ENCODE data around the gene PXDN. TPM values are rescaled to one million over a fixed set of nuclear protein-coding genes. Genes with fewer than 3 reads are reported as not detected.

PXDN gene
- polyA plus RNA-seq, 6 donors from 2014 or later: 1.3 TPM; not detected in 4

- Mint-ChIP-seq H3K4me3 (peak overlapping the region in 7 of 8 donors; percentile 3 to 65 (median 42)), H3K36me3 (no peaks in the 10 kb centered on the region), H3K27me3 (peaks cover 0 to 8% (median 6%) of the 10 kb centered on the region in 3 donors), H3K9me3 (peaks cover 0 to 2% (median 0%) of the 10 kb centered on the region in 7 donors), H3K4me1 (peaks cover 49 to 75% (median 57%) of the 10 kb centered on the region in 3 donors), H3K27ac (peak overlapping the region in 4 of 6 donors; percentile 21 to 88 (median 54))
- no peak for DNase-seq
- ATAC-seq (ENCODE audit: low read depth in 2 of 2): no peak
These were observed 134.2 kb downstream of the PXDN start for GRCh38 chr2:1610096-1610485.

- H3K4me3 Mint-ChIP-seq: peak overlapping the region; percentile 3 to 57 (median 33)
- H3K27ac Mint-ChIP-seq: peak overlapping the region in 5 of 6 donors; percentile 1 to 88 (median 27)
- DNase-seq (no peak), ATAC-seq (ENCODE audit: low read depth in 2 of 2) (peak; percentile 14 to 23)
- peaks cover 0 to 8% (median 6%) of the 10 kb centered on the region in 3 donors for H3K27me3 Mint-ChIP-seq
- H3K9me3 Mint-ChIP-seq: no peaks in the 10 kb centered on the region
- H3K36me3 Mint-ChIP-seq: no peaks in the 10 kb centered on the region
- peaks cover 45 to 70% (median 53%) of the 10 kb centered on the region in 3 donors for H3K4me1 Mint-ChIP-seq
These were observed 134.7 kb downstream of the PXDN start for GRCh38 chr2:1609485-1610095.

- peak overlapping the region in 3 of 8 donors; percentile 30 to 57 (median 42) for H3K4me3 Mint-ChIP-seq
- peak overlapping the region in 1 of 6 donors; percentile 29 for H3K27ac Mint-ChIP-seq
- no peaks in the 10 kb centered on the region for H3K9me3 Mint-ChIP-seq
- ATAC-seq (ENCODE audit: low read depth in 2 of 2): no peak
- DNase-seq: no peak
- peaks cover 42 to 66% (median 48%) of the 10 kb centered on the region in 3 donors for H3K4me1 Mint-ChIP-seq
- H3K36me3 Mint-ChIP-seq: no peaks in the 10 kb centered on the region
- peaks cover 0 to 8% (median 6%) of the 10 kb centered on the region in 3 donors for H3K27me3 Mint-ChIP-seq
These were observed 135.3 kb downstream of the PXDN start for GRCh38 chr2:1609040-1609439.

GRCh38 chr2:1607971-1608688 lies 136.2 kb downstream of the PXDN start:
- peaks cover 37 to 57% (median 39%) of the 10 kb centered on the region in 3 donors for H3K4me1 Mint-ChIP-seq
- H3K27me3 Mint-ChIP-seq: peaks cover 0 to 8% (median 6%) of the 10 kb centered on the region in 3 donors

GRCh38 chr2:1607236-1607920 lies 136.9 kb downstream of the PXDN start:
- H3K27ac Mint-ChIP-seq: peak overlapping the region in 3 of 6 donors; percentile 32 to 65 (median 50)
- H3K9me3 Mint-ChIP-seq: no peaks in the 10 kb centered on the region
- no peak for DNase-seq
- peak overlapping the region in 2 of 8 donors; percentile 30 to 66 for H3K4me3 Mint-ChIP-seq
- no peak for ATAC-seq (ENCODE audit: low read depth in 2 of 2)
- peaks cover 0 to 6% (median 3%) of the 10 kb centered on the region in 3 donors for H3K27me3 Mint-ChIP-seq
- no peaks in the 10 kb centered on the region for H3K36me3 Mint-ChIP-seq
- peaks cover 32 to 50% (median 33%) of the 10 kb centered on the region in 3 donors for H3K4me1 Mint-ChIP-seq

More at GRCh38 chr2:1607971-1608688, 136.2 kb downstream of the PXDN start:
- Mint-ChIP-seq H3K4me3 (peak overlapping the region in 2 of 8 donors; percentile 30 to 37), H3K27ac (peak overlapping the region in 1 of 6 donors; percentile 28), H3K36me3 (no peaks in the 10 kb centered on the region), H3K9me3 (no peaks in the 10 kb centered on the region)
- ATAC-seq (ENCODE audit: low read depth in 2 of 2): no peak
- DNase-seq: no peak

- H3K36me3 Mint-ChIP-seq: no peaks in the 10 kb centered on the region
- H3K4me3 Mint-ChIP-seq: peak overlapping the region in 4 of 8 donors; percentile 36 to 81 (median 74)
- H3K4me1 Mint-ChIP-seq: peaks cover 25 to 44% (median 28%) of the 10 kb centered on the region in 3 donors
- peak overlapping the region in 5 of 6 donors; percentile 32 to 96 (median 55) for H3K27ac Mint-ChIP-seq
- ATAC-seq (ENCODE audit: low read depth in 2 of 2) (peak; percentile 54 to 67), DNase-seq (no peak)
- H3K27me3 Mint-ChIP-seq: peaks cover 0 to 6% (median 4%) of the 10 kb centered on the region in 3 donors
- no peaks in the 10 kb centered on the region for H3K9me3 Mint-ChIP-seq
These were observed 137.7 kb downstream of the PXDN start for GRCh38 chr2:1606421-1607235.

GRCh38 chr2:1606046-1606400 lies 138.3 kb downstream of the PXDN start:
- Mint-ChIP-seq H3K27ac (peak overlapping the region in 2 of 6 donors; percentile 48 to 55), H3K4me3 (peak overlapping the region in 3 of 8 donors; percentile 17 to 81 (median 48)), H3K36me3 (no peaks in the 10 kb centered on the region), H3K27me3 (peaks cover 0 to 9% (median 6%) of the 10 kb centered on the region in 3 donors), H3K4me1 (peaks cover 25 to 44% (median 28%) of the 10 kb centered on the region in 3 donors), H3K9me3 (no peaks in the 10 kb centered on the region)
- ATAC-seq (ENCODE audit: low read depth in 2 of 2) (no peak), DNase-seq (no peak)

GRCh38 chr2:1605102-1606045 lies 138.9 kb downstream of the PXDN start:
- DNase-seq (peak; percentile 33), ATAC-seq (ENCODE audit: low read depth in 2 of 2) (peak; percentile 70 to 80)
- Mint-ChIP-seq H3K27me3 (peaks cover 0 to 9% (median 6%) of the 10 kb centered on the region in 3 donors), H3K27ac (no peak overlapping the region), H3K4me3 (peak overlapping the region in 3 of 8 donors; percentile 17 to 48 (median 24)), H3K9me3 (no peaks in the 10 kb centered on the region), H3K4me1 (peaks cover 19 to 41% (median 25%) of the 10 kb centered on the region in 3 donors), H3K36me3 (no peaks in the 10 kb centered on the region)

GRCh38 chr2:1603521-1603920 lies 140.8 kb downstream of the PXDN start:
- no peak for ATAC-seq (ENCODE audit: low read depth in 2 of 2)
- H3K27ac Mint-ChIP-seq: no peak overlapping the region
- peaks cover 5 to 9% (median 6%) of the 10 kb centered on the region in 3 donors for H3K27me3 Mint-ChIP-seq
- peaks cover 8 to 24% (median 13%) of the 10 kb centered on the region in 3 donors for H3K4me1 Mint-ChIP-seq
- H3K9me3 Mint-ChIP-seq: no peaks in the 10 kb centered on the region
- no peak overlapping the region for H3K4me3 Mint-ChIP-seq
- H3K36me3 Mint-ChIP-seq: no peaks in the 10 kb centered on the region
- DNase-seq: no peak

- Mint-ChIP-seq H3K9me3 (no peaks in the 10 kb centered on the region), H3K36me3 (no peaks in the 10 kb centered on the region), H3K27ac (peak overlapping the region in 1 of 6 donors; percentile 15), H3K4me1 (peaks cover 5 to 19% (median 13%) of the 10 kb centered on the region in 3 donors), H3K4me3 (no peak overlapping the region), H3K27me3 (peaks cover 5 to 9% (median 6%) of the 10 kb centered on the region in 3 donors)
- DNase-seq: no peak
- no peak for ATAC-seq (ENCODE audit: low read depth in 2 of 2)
These were observed 141.3 kb downstream of the PXDN start for GRCh38 chr2:1603059-1603458.

- ATAC-seq (ENCODE audit: low read depth in 2 of 2): no peak
- Mint-ChIP-seq H3K9me3 (no peaks in the 10 kb centered on the region), H3K4me1 (peaks cover 4 to 19% (median 13%) of the 10 kb centered on the region in 3 donors), H3K36me3 (no peaks in the 10 kb centered on the region), H3K27me3 (peaks cover 5 to 9% (median 6%) of the 10 kb centered on the region in 3 donors), H3K27ac (peak overlapping the region in 2 of 6 donors; percentile 15 to 68), H3K4me3 (no peak overlapping the region)
- DNase-seq: no peak
These were observed 141.9 kb downstream of the PXDN start for GRCh38 chr2:1602278-1603010.
